ENCODE measurements around the gene CTNNA1.
"Not testable (repeated sequence)": the region's sequence is repeated elsewhere in the genome, so short reads cannot be mapped to it uniquely, and the experiment has no call there.

The CTNNA1 gene

GRCh38 chr5:138725153-138725817, 27.9 kb upstream of the CTNNA1 start:
- DNase-seq = peak; percentile 24

GRCh38 chr5:138725818-138726416, 27.3 kb upstream of the CTNNA1 start:
- DNase-seq = no peak

GRCh38 chr5:138726848-138727247, 26.4 kb upstream of the CTNNA1 start:
- DNase-seq = no peak

- DNase-seq = not testable (repeated sequence)
Measured at GRCh38 chr5:138730496-138730895, 22.7 kb upstream of the CTNNA1 start.

- no peak for DNase-seq
Measured at GRCh38 chr5:138732466-138732865, 20.8 kb upstream of the CTNNA1 start.

- no peak for DNase-seq
Measured at GRCh38 chr5:138732933-138733332, 20.3 kb upstream of the CTNNA1 start.

- DNase-seq = no peak
Measured at GRCh38 chr5:138733509-138733908, 19.7 kb upstream of the CTNNA1 start.

GRCh38 chr5:138736293-138736692, 16.9 kb upstream of the CTNNA1 start:
- DNase-seq = no peak

- DNase-seq = no peak
Measured at GRCh38 chr5:138737494-138738265, 15.5 kb upstream of the CTNNA1 start.

- no peak for DNase-seq
Measured at GRCh38 chr5:138738399-138738798, 14.8 kb upstream of the CTNNA1 start.

- no peak for DNase-seq
Measured at GRCh38 chr5:138739938-138740337, 13.3 kb upstream of the CTNNA1 start.

- no peak for DNase-seq
Measured at GRCh38 chr5:138743484-138743883, 9.7 kb upstream of the CTNNA1 start.

GRCh38 chr5:138745268-138745667, 8.0 kb upstream of the CTNNA1 start:
- DNase-seq = no peak

GRCh38 chr5:138748630-138749081, 4.6 kb upstream of the CTNNA1 start:
- DNase-seq = no peak

GRCh38 chr5:138751344-138751743, 1.9 kb upstream of the CTNNA1 start:
- not testable (repeated sequence) for DNase-seq

- peak; percentile 34 for DNase-seq
Measured at GRCh38 chr5:138752341-138752950, 779 bp upstream of the CTNNA1 start.

GRCh38 chr5:138753794-138754698, 821 bp downstream of the CTNNA1 start:
- peak; percentile 88 for DNase-seq

- no peak for DNase-seq
Measured at GRCh38 chr5:138754699-138755057, 1.5 kb downstream of the CTNNA1 start.

- no peak for DNase-seq
Measured at GRCh38 chr5:138755084-138755748, 2.0 kb downstream of the CTNNA1 start.

GRCh38 chr5:138757061-138757776, 4.0 kb downstream of the CTNNA1 start:
- DNase-seq = no peak

GRCh38 chr5:138760448-138761110, 7.4 kb downstream of the CTNNA1 start:
- DNase-seq = peak; percentile 16
